DOHH2 (cell line): ENCODE measurements around the gene SPAG16.

ENCODE experiments used
- H3F3A ChIP-seq: fragments of 200-600 bp; sonication (generic), shearing (Covaris generic); 2 replicates; pipeline ENCODE4 v1.6.0; 2016; ENCODE audit warnings: antibody characterized with exemption, mild to moderate bottlenecking; ENCODE audit not compliant: control insufficient read depth, insufficient read depth
- H3K27ac ChIP-seq: fragments of 200-600 bp; sonication (generic); 2 replicates; pipeline ENCODE4 v1.5.1; 2014; ENCODE audit warnings: low read depth, mild to moderate bottlenecking, low read length, moderate library complexity
- H3K27me3 ChIP-seq: fragments of 200-600 bp; sonication (generic); 2 replicates; pipeline ENCODE4 v1.6.1; 2014; ENCODE audit warnings: mild to moderate bottlenecking, low read length, mixed read lengths; ENCODE audit not compliant: control insufficient read depth
- H3K36me3 ChIP-seq: fragments of 200-600 bp; sonication (generic); 2 replicates; pipeline ENCODE4 v1.6.1; 2014; ENCODE audit warnings: mild to moderate bottlenecking, low read length, moderate library complexity, mixed read lengths; ENCODE audit not compliant: control insufficient read depth
- H3K4me1 ChIP-seq: fragments of 200-600 bp; sonication (generic); 2 replicates; pipeline ENCODE4 v1.6.1; 2014; ENCODE audit warnings: mild to moderate bottlenecking, low read length, mixed read lengths; ENCODE audit not compliant: control insufficient read depth
- H3K4me2 ChIP-seq: fragments of 200-600 bp; sonication (generic); 2 replicates; pipeline ENCODE4 v1.6.0; 2014; ENCODE audit warnings: mild to moderate bottlenecking, low read length, moderate library complexity
- H3K4me3 ChIP-seq: fragments of 200-600 bp; sonication (generic); 2 replicates; pipeline ENCODE4 v1.5.1; 2014; ENCODE audit warnings: mild to moderate bottlenecking, low read length, mixed read lengths
- H3K79me2 ChIP-seq: fragments of 200-600 bp; sonication (generic); 2 replicates; pipeline ENCODE4 v1.6.1; 2014; ENCODE audit warnings: mild to moderate bottlenecking, low read length, mixed read lengths; ENCODE audit not compliant: control insufficient read depth
- H3K9me2 ChIP-seq: fragments of 200-600 bp; sonication (generic); replicated peaks from 2 replicates; pipeline ENCODE4 v1.6.1; 2014; ENCODE audit warnings: mild to moderate bottlenecking, low read length, mixed read lengths; ENCODE audit not compliant: control insufficient read depth
- H3K9me3 ChIP-seq: fragments of 200-600 bp; sonication (generic); 2 replicates; pipeline ENCODE4 v1.6.1; 2014; ENCODE audit warnings: antibody characterized with exemption, low read length, mixed read lengths; ENCODE audit not compliant: control insufficient read depth, insufficient read depth
- H4K20me1 ChIP-seq: fragments of 200-600 bp; sonication (generic); 2 replicates; pipeline ENCODE4 v1.6.0; 2014; ENCODE audit warnings: low read depth, mild to moderate bottlenecking, antibody characterized with exemption, low read length, moderate library complexity; ENCODE audit not compliant: control insufficient read depth, insufficient read depth
- EZH2phosphoT487 ChIP-seq: fragments of 200-600 bp; sonication (generic); IDR thresholded peaks from 2 replicates; pipeline ENCODE4 v1.6.1; 2017; ENCODE audit warnings: borderline replicate concordance, mild to moderate bottlenecking, antibody characterized with exemption, low read length, moderate library complexity, mixed read lengths
- TF ChIP-seq, protein P1 (sequence below): fragments of 200-600 bp; sonication (generic); IDR thresholded peaks from one replicate; pipeline ENCODE4 v1.5.1; 2014; ENCODE audit warnings: antibody characterized with exemption, mild to moderate bottlenecking, low read depth, low read length; ENCODE audit not compliant: poor library complexity, severe bottlenecking

SPAG16 gene

DNA sequence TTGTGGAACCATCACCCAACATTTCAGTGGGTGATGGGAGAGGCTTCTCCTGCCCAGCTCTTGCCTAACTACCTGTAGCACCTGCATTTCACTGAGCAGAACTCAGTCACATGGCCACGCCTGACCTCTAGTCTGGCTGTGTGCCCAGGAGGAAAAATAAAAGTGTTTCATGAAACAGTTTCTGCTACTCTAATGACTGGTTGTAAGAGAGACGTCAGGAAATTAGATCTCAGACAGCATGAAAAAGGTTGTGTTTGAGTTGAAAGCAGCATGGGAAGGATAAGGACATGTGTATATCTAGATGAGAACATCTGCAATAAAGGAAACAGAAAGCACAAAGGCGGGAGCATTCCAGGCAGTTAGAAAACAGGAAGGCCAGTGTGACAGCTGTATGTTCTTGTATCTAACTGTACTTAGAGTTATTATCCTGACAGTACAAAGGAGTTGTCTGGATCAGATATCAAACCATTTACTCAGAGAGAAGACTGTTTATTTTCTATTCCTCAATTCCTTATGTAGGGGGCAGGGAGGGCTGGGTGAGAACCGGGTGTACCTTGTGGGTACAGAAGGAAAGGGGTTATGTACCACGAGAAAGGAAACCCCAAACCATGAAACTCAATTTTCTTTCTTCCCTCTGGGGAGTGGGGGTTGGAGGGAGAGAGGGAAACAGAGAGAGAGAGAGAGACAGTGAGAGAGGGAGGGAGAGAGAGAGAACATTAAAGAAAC, 819.2 kb downstream of the SPAG16 start:
- H3K27me3 ChIP-seq = no peaks in the 10 kb centered on the region
- H3F3A ChIP-seq = no peaks in the 10 kb centered on the region
- no peak overlapping the region for H3K4me3 ChIP-seq
- no peaks in the 10 kb centered on the region for H4K20me1 ChIP-seq
- H3K4me2 ChIP-seq = no peak overlapping the region
- no peaks in the 10 kb centered on the region for H3K9me3 ChIP-seq
- no peaks in the 10 kb centered on the region for H3K4me1 ChIP-seq
- no peaks in the 10 kb centered on the region for H3K36me3 ChIP-seq
- H3K9me2 ChIP-seq = no peaks in the 10 kb centered on the region
- no peak for TF ChIP-seq EZH2phosphoT487
- TF ChIP-seq, protein P1, sequence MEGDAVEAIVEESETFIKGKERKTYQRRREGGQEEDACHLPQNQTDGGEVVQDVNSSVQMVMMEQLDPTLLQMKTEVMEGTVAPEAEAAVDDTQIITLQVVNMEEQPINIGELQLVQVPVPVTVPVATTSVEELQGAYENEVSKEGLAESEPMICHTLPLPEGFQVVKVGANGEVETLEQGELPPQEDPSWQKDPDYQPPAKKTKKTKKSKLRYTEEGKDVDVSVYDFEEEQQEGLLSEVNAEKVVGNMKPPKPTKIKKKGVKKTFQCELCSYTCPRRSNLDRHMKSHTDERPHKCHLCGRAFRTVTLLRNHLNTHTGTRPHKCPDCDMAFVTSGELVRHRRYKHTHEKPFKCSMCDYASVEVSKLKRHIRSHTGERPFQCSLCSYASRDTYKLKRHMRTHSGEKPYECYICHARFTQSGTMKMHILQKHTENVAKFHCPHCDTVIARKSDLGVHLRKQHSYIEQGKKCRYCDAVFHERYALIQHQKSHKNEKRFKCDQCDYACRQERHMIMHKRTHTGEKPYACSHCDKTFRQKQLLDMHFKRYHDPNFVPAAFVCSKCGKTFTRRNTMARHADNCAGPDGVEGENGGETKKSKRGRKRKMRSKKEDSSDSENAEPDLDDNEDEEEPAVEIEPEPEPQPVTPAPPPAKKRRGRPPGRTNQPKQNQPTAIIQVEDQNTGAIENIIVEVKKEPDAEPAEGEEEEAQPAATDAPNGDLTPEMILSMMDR = no peak
- H3K79me2 ChIP-seq = no peaks in the 10 kb centered on the region
- H3K27ac ChIP-seq = no peak overlapping the region

DNA sequence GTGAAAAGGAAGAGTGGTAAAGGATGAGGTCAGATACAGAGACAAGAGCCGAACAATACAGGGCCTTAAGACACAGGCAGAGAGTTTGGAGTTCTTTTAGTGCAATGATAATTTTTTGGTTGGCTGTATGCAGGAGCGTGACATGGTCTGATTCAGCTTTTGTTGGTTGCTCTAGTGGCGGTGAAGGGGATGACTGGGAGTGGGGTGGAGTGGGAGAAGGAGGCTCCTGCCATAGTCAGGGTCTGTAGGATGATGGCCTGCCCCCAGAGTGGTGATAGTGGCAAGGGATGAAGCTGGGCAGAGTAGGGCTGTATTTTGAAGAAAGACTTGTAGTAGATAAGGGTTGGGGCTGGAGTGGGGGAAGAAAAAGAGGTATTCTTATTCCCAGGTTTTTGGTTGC, 820.0 kb downstream of the SPAG16 start:
- H3K4me3 ChIP-seq = no peak overlapping the region
- H4K20me1 ChIP-seq = no peaks in the 10 kb centered on the region
- H3K27me3 ChIP-seq = no peaks in the 10 kb centered on the region
- H3K36me3 ChIP-seq = no peaks in the 10 kb centered on the region
- no peaks in the 10 kb centered on the region for H3K79me2 ChIP-seq
- H3K4me1 ChIP-seq = no peaks in the 10 kb centered on the region
- no peaks in the 10 kb centered on the region for H3K9me3 ChIP-seq
- H3K27ac ChIP-seq = no peak overlapping the region
- H3K4me2 ChIP-seq = no peak overlapping the region
- TF ChIP-seq, protein P1 = no peak
- no peak for TF ChIP-seq EZH2phosphoT487
- H3F3A ChIP-seq = no peaks in the 10 kb centered on the region
- no peaks in the 10 kb centered on the region for H3K9me2 ChIP-seq

DNA sequence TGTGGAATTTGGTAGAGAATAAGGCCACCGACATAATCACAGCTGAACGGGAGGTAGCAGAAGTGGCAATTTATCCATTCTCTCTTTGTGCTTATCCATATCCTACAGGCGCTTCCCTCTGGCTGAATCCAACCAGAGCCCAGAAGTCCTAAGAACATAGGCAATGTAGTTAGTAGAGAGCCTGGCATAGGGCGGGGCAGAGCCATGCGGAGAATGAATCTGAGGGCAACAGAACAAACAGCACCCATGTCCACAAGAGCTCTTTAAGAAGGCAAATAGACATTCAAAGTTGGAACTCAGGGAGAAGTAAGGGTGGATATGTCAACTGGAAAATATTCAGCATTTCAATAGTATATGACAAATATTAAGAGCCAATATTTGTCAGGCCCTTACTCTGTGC, 820.7 kb downstream of the SPAG16 start:
- H3K4me2 ChIP-seq = no peak overlapping the region
- no peak for TF ChIP-seq EZH2phosphoT487
- TF ChIP-seq, protein P1 = no peak
- H3K27me3 ChIP-seq = no peaks in the 10 kb centered on the region
- no peak overlapping the region for H3K27ac ChIP-seq
- no peak overlapping the region for H3K4me3 ChIP-seq
- H3K36me3 ChIP-seq = no peaks in the 10 kb centered on the region
- H4K20me1 ChIP-seq = no peaks in the 10 kb centered on the region
- H3K9me2 ChIP-seq = no peaks in the 10 kb centered on the region
- H3K9me3 ChIP-seq = no peaks in the 10 kb centered on the region
- no peaks in the 10 kb centered on the region for H3F3A ChIP-seq
- no peaks in the 10 kb centered on the region for H3K4me1 ChIP-seq
- no peaks in the 10 kb centered on the region for H3K79me2 ChIP-seq
